ENCODE measurements around the gene TMOD1.

- TF ChIP-seq CTCF (IDR thresholded peaks at IDR 0.05; ENCODE audit: low read depth, low read length, missing input control) (no peak), ZBTB33 (IDR thresholded peaks at IDR 0.05) (no peak), MAX (IDR thresholded peaks at IDR 0.05) (no peak), SP1 (IDR thresholded peaks at IDR 0.05) (no peak), GABPA (IDR thresholded peaks at IDR 0.05 in 1 of 2, conservative IDR thresholded peaks at IDR 0.05 in 1 of 2) (no peak), JUND (IDR thresholded peaks at IDR 0.05) (no peak), ATF3 (IDR thresholded peaks at IDR 0.05) (no peak), REST (IDR thresholded peaks at IDR 0.05) (no peak), RAD21 (IDR thresholded peaks at IDR 0.05) (no peak), TAF1 (conservative IDR thresholded peaks at IDR 0.05) (no peak)
Observed at GRCh38 chr9:97594381-97594921, 93.0 kb downstream of the TMOD1 start.
